MCF 10A (cell line): ENCODE results near the gene KRTCAP2. TPM values are rescaled to one million over a fixed set of nuclear protein-coding genes. Genes with fewer than 3 reads are reported as not detected.
"Not testable (repeated sequence)": the region's sequence is repeated elsewhere in the genome, so short reads cannot be mapped to it uniquely, and the experiment has no call there.

ENCODE experiments used
- BruUV-seq: library from RNA; stranded (reverse); fragments of 400-500 nt; replicated peaks from 2 replicates; lab custom pipeline; 2021; lab: Mats Ljungman, UMichigan
- CTCF ChIA-PET: fragments of 300-600 bp; sonication (Branson Sonifier 250); formaldehyde crosslinking; extraction: SDS; loops from one replicate; lab custom pipeline; 2021; ENCODE audit warnings: antibody characterized with exemption, inconsistent platforms; lab: Yijun Ruan, JAX
- POLR2A ChIA-PET: fragments of 300-600, 350-650 bp; sonication (Branson Sonifier 250); formaldehyde crosslinking; extraction: SDS; loops from one replicate; lab custom pipeline; 2020; ENCODE audit warnings: antibody characterized with exemption, inconsistent platforms; lab: Yijun Ruan, JAX
- DNase-seq: peaks from one replicate; pipeline ENCODE4 v3.0.0-alpha.2; 2018; ENCODE audit not compliant: unreplicated experiment
- H3K27ac Mint-ChIP-seq: one replicate; pipeline ENCODE4 v1.8.0; 2022; ENCODE audit warnings: mild to moderate bottlenecking, low read depth, mixed read lengths; ENCODE audit not compliant: unreplicated experiment
- H3K27me3 Mint-ChIP-seq: one replicate; pipeline ENCODE4 v1.8.0; 2022; ENCODE audit warnings: mixed read lengths; ENCODE audit not compliant: insufficient read depth, unreplicated experiment
- H3K36me3 Mint-ChIP-seq: one replicate; pipeline ENCODE4 v1.8.0; 2022; ENCODE audit warnings: mild to moderate bottlenecking, moderate library complexity, mixed read lengths; ENCODE audit not compliant: insufficient read depth, unreplicated experiment
- H3K4me1 Mint-ChIP-seq: one replicate; pipeline ENCODE4 v1.8.0; 2022; ENCODE audit warnings: mixed read lengths; ENCODE audit not compliant: insufficient read depth, unreplicated experiment
- H3K4me3 Mint-ChIP-seq: one replicate; pipeline ENCODE4 v1.8.0; 2022; ENCODE audit warnings: mild to moderate bottlenecking, moderate library complexity, mixed read lengths; ENCODE audit not compliant: unreplicated experiment
- H3K9me3 Mint-ChIP-seq: one replicate; pipeline ENCODE4 v1.8.0; 2022; ENCODE audit warnings: mixed read lengths; ENCODE audit not compliant: unreplicated experiment
- intact Hi-C: fragments of 100-400 bp; cut with micrococcal nuclease; formaldehyde crosslinking; loops from 2 replicates; pipeline ENCODE4 v1.14.1; 2022
- total RNA-seq: library from RNA; stranded (reverse); gene quantifications from 2 replicates; pipeline ENCODE4 v1.2.3, GENCODE V29; 2022
- TF ChIP-seq, protein P1 (sequence below): fragments of 200-600 bp; IDR thresholded peaks from one replicate; pipeline ENCODE4 v1.8.0; 2022; ENCODE audit warnings: antibody characterized with exemption, mild to moderate bottlenecking; ENCODE audit not compliant: unreplicated experiment

KRTCAP2 gene
- total RNA-seq, 1 experiment from 2014 or later, result 313 TPM

DNA sequence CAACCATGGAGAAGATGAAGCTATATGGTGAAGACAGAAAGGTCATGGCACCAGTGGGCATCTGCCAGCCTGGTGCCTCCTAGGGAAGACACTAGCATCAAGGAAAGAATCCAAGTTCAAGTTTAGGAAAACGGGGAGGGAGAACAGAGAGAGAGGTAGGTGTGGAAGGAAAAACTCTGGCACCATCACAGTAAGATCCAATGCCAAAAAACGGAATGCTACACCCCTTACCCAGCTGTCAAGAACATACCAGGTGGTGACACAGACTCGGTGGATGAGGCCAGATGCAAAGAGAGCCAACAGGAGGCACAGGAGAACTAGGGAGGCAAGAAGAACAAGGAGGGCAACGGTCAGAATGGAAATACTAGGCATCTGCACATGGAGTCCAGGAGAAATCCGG, 3.6 kb downstream of the KRTCAP2 start:
- CTCF ChIA-PET, result interaction anchor here (0.6 to 14.5 kb wide), 15 partner anchors 27 to 117 kb away, joined by 3 to 380 read pairs (median 8); partner anchors contain the start of gene EFNA1
- H3K4me3 Mint-ChIP-seq, result no peak overlapping the region
- POLR2A ChIA-PET, result interaction anchor here (0.6 to 2.4 kb wide), 8 partner anchors 10 to 401 kb away, joined by 3 to 10 read pairs (median 4); partner anchors contain the start of gene DPM3
- H3K27ac Mint-ChIP-seq, result no peak overlapping the region
- peaks cover 32% of the 10 kb centered on the region for H3K4me1 Mint-ChIP-seq
- BruUV-seq, result no TSS peak
- intact Hi-C loops, result no loop called here
- TF ChIP-seq, protein P1, sequence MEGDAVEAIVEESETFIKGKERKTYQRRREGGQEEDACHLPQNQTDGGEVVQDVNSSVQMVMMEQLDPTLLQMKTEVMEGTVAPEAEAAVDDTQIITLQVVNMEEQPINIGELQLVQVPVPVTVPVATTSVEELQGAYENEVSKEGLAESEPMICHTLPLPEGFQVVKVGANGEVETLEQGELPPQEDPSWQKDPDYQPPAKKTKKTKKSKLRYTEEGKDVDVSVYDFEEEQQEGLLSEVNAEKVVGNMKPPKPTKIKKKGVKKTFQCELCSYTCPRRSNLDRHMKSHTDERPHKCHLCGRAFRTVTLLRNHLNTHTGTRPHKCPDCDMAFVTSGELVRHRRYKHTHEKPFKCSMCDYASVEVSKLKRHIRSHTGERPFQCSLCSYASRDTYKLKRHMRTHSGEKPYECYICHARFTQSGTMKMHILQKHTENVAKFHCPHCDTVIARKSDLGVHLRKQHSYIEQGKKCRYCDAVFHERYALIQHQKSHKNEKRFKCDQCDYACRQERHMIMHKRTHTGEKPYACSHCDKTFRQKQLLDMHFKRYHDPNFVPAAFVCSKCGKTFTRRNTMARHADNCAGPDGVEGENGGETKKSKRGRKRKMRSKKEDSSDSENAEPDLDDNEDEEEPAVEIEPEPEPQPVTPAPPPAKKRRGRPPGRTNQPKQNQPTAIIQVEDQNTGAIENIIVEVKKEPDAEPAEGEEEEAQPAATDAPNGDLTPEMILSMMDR, result no peak
- peaks cover 39% of the 10 kb centered on the region for H3K36me3 Mint-ChIP-seq
- no peaks in the 10 kb centered on the region for H3K9me3 Mint-ChIP-seq
- no peaks in the 10 kb centered on the region for H3K27me3 Mint-ChIP-seq
- DNase-seq, result no peak

DNA sequence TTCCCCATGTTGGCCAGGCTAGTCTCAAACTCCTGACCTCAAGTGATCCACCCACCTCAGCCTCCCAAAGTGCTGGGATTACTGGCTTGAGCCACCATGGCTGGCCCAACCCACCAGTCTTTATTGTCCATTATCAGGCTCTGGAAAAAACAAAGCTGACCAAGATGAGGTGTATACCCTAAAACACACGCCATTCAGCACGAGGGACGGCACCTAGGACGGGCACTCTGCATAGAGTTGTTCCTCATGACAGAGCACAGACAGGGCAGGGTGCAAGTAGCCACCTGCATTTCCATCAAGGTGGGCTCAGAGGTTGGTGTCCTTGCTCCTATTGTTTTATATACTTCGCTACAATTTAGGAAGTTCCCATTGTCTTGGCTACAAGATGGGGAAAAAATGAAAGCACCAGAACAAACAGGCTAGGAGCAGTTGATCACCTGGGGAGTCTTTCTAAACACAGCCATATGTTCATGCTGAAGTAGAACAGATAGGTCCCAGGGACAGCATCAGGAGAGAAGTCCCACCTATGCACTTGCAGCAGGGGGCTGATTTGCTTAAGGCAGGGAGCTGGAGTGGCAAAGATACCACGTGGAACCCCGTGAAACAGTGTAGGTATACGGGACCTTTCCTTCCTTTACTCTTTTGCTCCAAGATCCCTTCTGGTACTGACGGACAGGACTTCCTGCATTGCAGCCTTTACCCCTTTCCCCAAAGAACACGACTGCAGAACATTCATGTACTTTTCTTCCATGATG, 4.5 kb downstream of the KRTCAP2 start:
- intact Hi-C loops, result no loop called here
- Mint-ChIP-seq H3K4me3 (no peak overlapping the region), H3K36me3 (peaks cover 39% of the 10 kb centered on the region), H3K27me3 (no peaks in the 10 kb centered on the region), H3K4me1 (peaks cover 26% of the 10 kb centered on the region), H3K9me3 (no peaks in the 10 kb centered on the region), H3K27ac (no peak overlapping the region)
- TF ChIP-seq, protein P1, result no peak
- no peak for DNase-seq
- ChIA-PET POLR2A (interaction anchor here (0.7 to 2.4 kb wide), 12 partner anchors 9 to 132 kb away, joined by 3 to 12 read pairs (median 5); partner anchors contain the start of genes DPM3 and MTX1), CTCF (interaction anchor here (0.6 to 14.5 kb wide), 29 partner anchors 9 to 1256 kb away, joined by 3 to 380 read pairs (median 6); partner anchors contain the start of gene EFNA1)
- no TSS peak for BruUV-seq

DNA sequence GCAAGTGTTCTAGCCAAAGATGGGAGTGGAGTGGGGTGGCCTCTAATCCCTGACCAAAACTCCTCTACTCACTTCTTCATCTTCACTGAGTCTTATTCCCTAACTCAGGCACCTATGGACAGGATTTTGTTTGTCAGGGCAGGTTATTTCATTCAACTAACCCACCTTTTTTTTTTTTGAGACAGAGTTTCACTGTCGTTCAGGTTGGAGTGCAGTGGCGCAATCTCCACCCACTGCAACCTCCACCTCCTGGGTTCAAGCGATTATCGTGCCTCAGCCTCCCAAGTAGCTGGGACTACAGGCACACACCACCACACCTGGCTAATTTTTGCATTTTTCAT, 5.0 kb downstream of the KRTCAP2 start:
- H3K4me3 Mint-ChIP-seq, DNase-seq, H3K27ac Mint-ChIP-seq, intact Hi-C loops, H3K27me3 Mint-ChIP-seq, H3K9me3 Mint-ChIP-seq, BruUV-seq: not testable (repeated sequence)
- H3K4me1 Mint-ChIP-seq, result peaks cover 21% of the 10 kb centered on the region
- ChIA-PET CTCF (interaction anchor here (0.6 to 14.5 kb wide), 32 partner anchors 9 to 1119 kb away, joined by 3 to 380 read pairs (median 6); partner anchors contain the start of gene EFNA1), POLR2A (interaction anchor here (0.7 to 2.4 kb wide), 9 partner anchors 14 to 77 kb away, joined by 3 to 12 read pairs (median 7); partner anchors contain the start of genes DPM3 and MTX1)
- H3K36me3 Mint-ChIP-seq, result peaks cover 36% of the 10 kb centered on the region

DNA sequence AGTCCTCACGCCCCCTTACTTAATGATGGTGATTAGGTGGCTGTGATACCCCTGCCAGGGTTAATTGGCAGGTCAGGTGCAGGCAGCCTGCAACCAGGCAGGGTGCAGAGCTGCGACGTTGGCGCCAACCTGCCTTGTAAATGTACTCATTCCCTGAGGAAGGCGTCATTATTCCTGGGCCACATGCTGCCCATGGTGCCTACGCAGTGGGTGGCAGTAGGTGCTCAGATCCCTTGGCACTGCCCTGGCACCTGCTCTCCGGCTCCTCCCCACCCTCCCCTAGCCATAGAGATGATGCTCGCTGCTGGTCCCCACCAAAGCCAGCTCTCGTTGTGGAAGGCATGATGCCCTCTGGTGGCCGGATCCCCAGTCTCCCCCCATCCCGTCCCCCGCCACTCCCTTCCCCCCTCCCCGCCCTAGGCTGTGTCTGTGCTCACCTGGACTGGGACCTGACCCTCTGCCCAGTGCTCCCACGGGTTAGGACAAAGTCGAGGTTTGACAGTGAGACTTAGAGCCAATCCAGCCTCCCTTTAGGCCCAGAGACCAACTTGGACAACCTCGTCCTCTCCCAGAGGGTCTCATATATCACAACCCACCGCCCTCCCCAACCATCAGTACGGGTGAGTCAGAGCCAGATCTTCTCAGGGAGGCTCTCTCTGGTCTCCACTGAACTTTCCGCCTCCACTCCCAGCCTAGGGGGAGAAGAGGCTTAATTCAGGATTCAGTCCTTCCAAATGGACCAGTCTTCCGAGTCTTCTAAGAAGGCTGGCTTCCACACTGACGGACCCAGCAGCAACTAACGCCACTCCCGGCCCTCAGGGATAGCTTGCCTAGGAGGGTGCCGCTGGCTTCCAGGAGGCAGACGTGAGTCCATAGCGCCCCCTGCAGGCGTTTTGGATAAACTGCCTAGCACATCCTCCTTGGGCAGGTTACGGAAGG, 5.7 kb downstream of the KRTCAP2 start:
- intact Hi-C loops, result loop anchor here (1.0 kb wide), 2 partner anchors 40 to 73 kb away; partner anchors contain the start of gene EFNA1
- POLR2A ChIA-PET, result interaction anchor here (0.6 to 2.4 kb wide), 14 partner anchors 13 to 119 kb away, joined by 3 to 12 read pairs (median 4); partner anchors contain the start of gene DPM3

More for the DNA sequence above, 5.7 kb downstream of the KRTCAP2 start:
- CTCF ChIA-PET, result interaction anchor here (0.6 to 14.5 kb wide), 34 partner anchors 10 to 1294 kb away, joined by 3 to 380 read pairs (median 5); partner anchors contain the start of gene EFNA1
- Mint-ChIP-seq H3K36me3 (peaks cover 33% of the 10 kb centered on the region), H3K27ac (no peak overlapping the region), H3K4me3 (peak overlapping the region; percentile 30), H3K27me3 (no peaks in the 10 kb centered on the region), H3K9me3 (no peaks in the 10 kb centered on the region), H3K4me1 (peaks cover 21% of the 10 kb centered on the region)
- BruUV-seq, result no TSS peak
- DNase-seq, result peak; percentile 96
- TF ChIP-seq, protein P1, result peak; percentile 98
